ENCODE data around the gene CDKAL1.

CDKAL1 gene

GRCh38 chr6:21033575-21034026 is 499.3 kb downstream of the CDKAL1 start:
- no peak overlapping the region for H3K27ac ChIP-seq (ENCODE audit: low read length, poor library complexity, severe bottlenecking)
- 99% methylated on average over 4 of the region's 4 CpGs for WGBS

DNA sequence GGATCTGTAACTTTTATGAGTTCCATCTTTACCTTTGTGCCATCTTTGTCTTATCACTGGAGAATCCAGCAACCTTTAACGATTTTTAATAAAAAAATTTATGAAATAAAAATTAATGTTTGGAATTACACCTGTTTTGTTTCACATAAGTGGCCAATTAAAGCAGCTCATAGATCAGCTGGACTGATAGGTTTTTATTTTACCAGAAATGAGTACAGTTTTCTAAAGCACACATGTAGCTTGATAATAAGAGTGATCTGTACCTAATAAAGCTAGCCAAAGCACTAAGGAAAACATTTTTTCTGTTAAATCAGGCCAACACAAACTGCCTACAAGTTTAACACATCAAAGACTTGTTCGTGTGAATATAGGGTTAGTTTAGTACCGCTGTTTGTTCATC is 500.1 kb downstream of the CDKAL1 start:
- no peak for DNase-seq
- no peaks in the 10 kb centered on the region for H3K9me3 ChIP-seq (ENCODE audit: control insufficient read depth, low read length)
- H3K18ac ChIP-seq (ENCODE audit: low read depth in 1 of 2, low read length in 2 of 2), result no peak overlapping the region
- peak overlapping the region in 1 of 2 experiments; percentile 56 for H3K4me3 ChIP-seq (ENCODE audit: insufficient read depth in 1 of 2, low read depth in 1 of 2, low read length in 2 of 2)
- no peaks in the 10 kb centered on the region for H3K4me1 ChIP-seq (ENCODE audit: control insufficient read depth, insufficient read depth, low read depth, low read length)
- no peak overlapping the region for H2BK120ac ChIP-seq (ENCODE audit: low read depth, low read length)
- H3K14ac ChIP-seq (ENCODE audit: low read length in 2 of 2), result no peak overlapping the region
- no peak overlapping the region for H2AFZ ChIP-seq (ENCODE audit: low read depth, low read length)
- H3K79me1 ChIP-seq (replicated peaks; ENCODE audit: low read length, poor library complexity, severe bottlenecking), result no peaks in the 10 kb centered on the region
- no peaks in the 10 kb centered on the region for H3K27me3 ChIP-seq (ENCODE audit: control insufficient read depth in 1 of 2, insufficient read depth in 1 of 2, low read length in 2 of 2)
- H3K23ac ChIP-seq (ENCODE audit: low read length in 2 of 2), result no peak overlapping the region
- no CpG with 5 or more reads among the region's 3 CpGs for WGBS
- H2BK12ac ChIP-seq (ENCODE audit: low read length in 2 of 2), result no peak overlapping the region
- H4K8ac ChIP-seq (ENCODE audit: low read length), result no peak overlapping the region
- no peak overlapping the region for H3K27ac ChIP-seq (ENCODE audit: low read length, poor library complexity, severe bottlenecking)
- H3K36me3 ChIP-seq (ENCODE audit: control insufficient read depth in 1 of 2, insufficient read depth in 2 of 2, low read depth in 1 of 2, low read length in 2 of 2), result no peaks in the 10 kb centered on the region
- H2BK5ac ChIP-seq (ENCODE audit: low read depth, low read length, poor library complexity, severe bottlenecking), result no peak overlapping the region
- no peak overlapping the region for H2BK15ac ChIP-seq (ENCODE audit: low read depth, poor library complexity, severe bottlenecking)
- H3K4ac ChIP-seq (ENCODE audit: low read depth in 1 of 2, low read length in 2 of 2), result no peak overlapping the region
- H3K9ac ChIP-seq (ENCODE audit: low read length), result peak overlapping the region; percentile 81
- no peak overlapping the region for H4K91ac ChIP-seq (ENCODE audit: low read length)
- H2AK5ac ChIP-seq (ENCODE audit: low read length, severe bottlenecking), result no peak overlapping the region
- no peak overlapping the region for H3K4me2 ChIP-seq (ENCODE audit: low read length, poor library complexity, severe bottlenecking)

More at GRCh38 chr6:21033575-21034026, 499.3 kb downstream of the CDKAL1 start:
- H3K4ac ChIP-seq (ENCODE audit: low read depth in 1 of 2, low read length in 2 of 2), result no peak overlapping the region
- no peaks in the 10 kb centered on the region for H3K79me1 ChIP-seq (replicated peaks; ENCODE audit: low read length, poor library complexity, severe bottlenecking)
- H3K36me3 ChIP-seq (ENCODE audit: control insufficient read depth in 1 of 2, insufficient read depth in 2 of 2, low read depth in 1 of 2, low read length in 2 of 2), result no peaks in the 10 kb centered on the region
- H2BK12ac ChIP-seq (ENCODE audit: low read length in 2 of 2), result no peak overlapping the region
- no peak overlapping the region for H2BK5ac ChIP-seq (ENCODE audit: low read depth, low read length, poor library complexity, severe bottlenecking)
- H3K9ac ChIP-seq (ENCODE audit: low read length), result peak overlapping the region; percentile 81
- peak overlapping the region in 1 of 2 experiments; percentile 67 for H3K18ac ChIP-seq (ENCODE audit: low read depth in 1 of 2, low read length in 2 of 2)
- no peak overlapping the region for H2BK15ac ChIP-seq (ENCODE audit: low read depth, poor library complexity, severe bottlenecking)
- peak overlapping the region; percentile 75 for H4K8ac ChIP-seq (ENCODE audit: low read length)
- H3K27me3 ChIP-seq (ENCODE audit: control insufficient read depth in 1 of 2, insufficient read depth in 1 of 2, low read length in 2 of 2), result no peaks in the 10 kb centered on the region
- H3K4me3 ChIP-seq (ENCODE audit: insufficient read depth in 1 of 2, low read depth in 1 of 2, low read length in 2 of 2), result peak overlapping the region in 1 of 2 experiments; percentile 68
- no peak overlapping the region for H2AK5ac ChIP-seq (ENCODE audit: low read length, severe bottlenecking)
- no peaks in the 10 kb centered on the region for H3K9me3 ChIP-seq (ENCODE audit: control insufficient read depth, low read length)
- H4K91ac ChIP-seq (ENCODE audit: low read length), result no peak overlapping the region
- no peak overlapping the region for H3K4me2 ChIP-seq (ENCODE audit: low read length, poor library complexity, severe bottlenecking)
- DNase-seq, result peak; percentile 39
- no peak overlapping the region for H2BK120ac ChIP-seq (ENCODE audit: low read depth, low read length)
- H3K4me1 ChIP-seq (ENCODE audit: control insufficient read depth, insufficient read depth, low read depth, low read length), result no peaks in the 10 kb centered on the region
- no peak overlapping the region for H2AFZ ChIP-seq (ENCODE audit: low read depth, low read length)
- no peak overlapping the region for H3K14ac ChIP-seq (ENCODE audit: low read length in 2 of 2)
- no peak overlapping the region for H3K23ac ChIP-seq (ENCODE audit: low read length in 2 of 2)

DNA sequence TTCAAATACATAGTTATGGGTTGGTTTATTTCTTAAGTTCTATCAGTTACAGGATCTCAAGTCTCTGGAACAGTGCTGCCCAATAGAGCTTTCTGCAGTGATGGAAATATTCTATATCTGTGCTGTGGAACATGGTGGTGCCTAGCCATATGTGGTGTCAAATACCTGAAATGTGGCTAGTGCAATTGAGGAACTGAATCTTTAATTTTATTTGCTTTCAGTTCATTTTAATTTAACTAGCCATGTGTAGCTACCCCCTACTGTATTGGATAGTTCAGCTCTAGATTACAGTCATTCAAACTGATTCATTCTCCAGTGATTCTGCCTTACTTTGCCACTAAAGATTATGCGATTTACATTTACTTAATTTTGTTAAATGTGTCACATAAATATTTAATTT is 503.2 kb downstream of the CDKAL1 start:
- H2BK12ac ChIP-seq (ENCODE audit: low read length in 2 of 2), result no peak overlapping the region
- no peak overlapping the region for H3K18ac ChIP-seq (ENCODE audit: low read depth in 1 of 2, low read length in 2 of 2)
- no peak overlapping the region for H3K27ac ChIP-seq (ENCODE audit: low read length, poor library complexity, severe bottlenecking)
- no peak overlapping the region for H3K23ac ChIP-seq (ENCODE audit: low read length in 2 of 2)
- WGBS, result no CpG with 5 or more reads among the region's 1 CpG
- no peak overlapping the region for H3K9ac ChIP-seq (ENCODE audit: low read length)
- H3K4ac ChIP-seq (ENCODE audit: low read depth in 1 of 2, low read length in 2 of 2), result no peak overlapping the region
- H2BK5ac ChIP-seq (ENCODE audit: low read depth, low read length, poor library complexity, severe bottlenecking), result no peak overlapping the region
- H2AK5ac ChIP-seq (ENCODE audit: low read length, severe bottlenecking), result no peak overlapping the region
- H3K4me2 ChIP-seq (ENCODE audit: low read length, poor library complexity, severe bottlenecking), result no peak overlapping the region
- no peak overlapping the region for H2BK15ac ChIP-seq (ENCODE audit: low read depth, poor library complexity, severe bottlenecking)
- no peak overlapping the region for H2BK120ac ChIP-seq (ENCODE audit: low read depth, low read length)
- no peaks in the 10 kb centered on the region for H3K27me3 ChIP-seq (ENCODE audit: control insufficient read depth in 1 of 2, insufficient read depth in 1 of 2, low read length in 2 of 2)
- no peak for DNase-seq
- no peak overlapping the region for H4K8ac ChIP-seq (ENCODE audit: low read length)
- no peak overlapping the region for H3K4me3 ChIP-seq (ENCODE audit: insufficient read depth in 1 of 2, low read depth in 1 of 2, low read length in 2 of 2)
- H2AFZ ChIP-seq (ENCODE audit: low read depth, low read length), result no peak overlapping the region
- H4K91ac ChIP-seq (ENCODE audit: low read length), result no peak overlapping the region
- no peaks in the 10 kb centered on the region for H3K36me3 ChIP-seq (ENCODE audit: control insufficient read depth in 1 of 2, insufficient read depth in 2 of 2, low read depth in 1 of 2, low read length in 2 of 2)
- no peaks in the 10 kb centered on the region for H3K79me1 ChIP-seq (replicated peaks; ENCODE audit: low read length, poor library complexity, severe bottlenecking)
- H3K4me1 ChIP-seq (ENCODE audit: control insufficient read depth, insufficient read depth, low read depth, low read length), result no peaks in the 10 kb centered on the region
- H3K9me3 ChIP-seq (ENCODE audit: control insufficient read depth, low read length), result no peaks in the 10 kb centered on the region
- H3K14ac ChIP-seq (ENCODE audit: low read length in 2 of 2), result no peak overlapping the region

GRCh38 chr6:21039926-21040325 is 505.7 kb downstream of the CDKAL1 start:
- no peaks in the 10 kb centered on the region for H3K36me3 ChIP-seq (ENCODE audit: control insufficient read depth in 1 of 2, insufficient read depth in 2 of 2, low read depth in 1 of 2, low read length in 2 of 2)
- no peak overlapping the region for H3K18ac ChIP-seq (ENCODE audit: low read depth in 1 of 2, low read length in 2 of 2)
- H2BK12ac ChIP-seq (ENCODE audit: low read length in 2 of 2), result no peak overlapping the region
- peaks cover 2% of the 10 kb centered on the region for H3K4me1 ChIP-seq (ENCODE audit: control insufficient read depth, insufficient read depth, low read depth, low read length)
- no peak overlapping the region for H2AK5ac ChIP-seq (ENCODE audit: low read length, severe bottlenecking)
- H3K79me1 ChIP-seq (replicated peaks; ENCODE audit: low read length, poor library complexity, severe bottlenecking), result no peaks in the 10 kb centered on the region
- H2BK5ac ChIP-seq (ENCODE audit: low read depth, low read length, poor library complexity, severe bottlenecking), result no peak overlapping the region
- no peak for DNase-seq
- WGBS, result 100% methylated on average over 1 of the region's 7 CpGs
- H3K27ac ChIP-seq (ENCODE audit: low read length, poor library complexity, severe bottlenecking), result no peak overlapping the region
- H3K4ac ChIP-seq (ENCODE audit: low read depth in 1 of 2, low read length in 2 of 2), result no peak overlapping the region
- no peak overlapping the region for H3K14ac ChIP-seq (ENCODE audit: low read length in 2 of 2)
- no peak overlapping the region for H2AFZ ChIP-seq (ENCODE audit: low read depth, low read length)
- no peak overlapping the region for H3K4me3 ChIP-seq (ENCODE audit: insufficient read depth in 1 of 2, low read depth in 1 of 2, low read length in 2 of 2)
- no peaks in the 10 kb centered on the region for H3K9me3 ChIP-seq (ENCODE audit: control insufficient read depth, low read length)
- H3K9ac ChIP-seq (ENCODE audit: low read length), result no peak overlapping the region
- H2BK120ac ChIP-seq (ENCODE audit: low read depth, low read length), result no peak overlapping the region
- H3K27me3 ChIP-seq (ENCODE audit: control insufficient read depth in 1 of 2, insufficient read depth in 1 of 2, low read length in 2 of 2), result no peaks in the 10 kb centered on the region
- H3K23ac ChIP-seq (ENCODE audit: low read length in 2 of 2), result no peak overlapping the region
- H4K8ac ChIP-seq (ENCODE audit: low read length), result no peak overlapping the region
- no peak overlapping the region for H2BK15ac ChIP-seq (ENCODE audit: low read depth, poor library complexity, severe bottlenecking)
- no peak overlapping the region for H4K91ac ChIP-seq (ENCODE audit: low read length)
- no peak overlapping the region for H3K4me2 ChIP-seq (ENCODE audit: low read length, poor library complexity, severe bottlenecking)

Measured in mesenchymal stem cell (in vitro differentiated cells and primary cell).